GM19468 (cell line): ENCODE measurements around the gene RPH3AL.

Source experiments
- ATAC-seq: cut with Tn5 transposase; IDR thresholded peaks from one replicate; pipeline ENCODE4 v1.9.1; 2021; ENCODE audit warnings: mild to moderate bottlenecking, moderate library complexity, moderate number of reproducible peaks; ENCODE audit not compliant: unreplicated experiment; ENCODE audit errors: extremely low read depth

Gene RPH3AL

DNA sequence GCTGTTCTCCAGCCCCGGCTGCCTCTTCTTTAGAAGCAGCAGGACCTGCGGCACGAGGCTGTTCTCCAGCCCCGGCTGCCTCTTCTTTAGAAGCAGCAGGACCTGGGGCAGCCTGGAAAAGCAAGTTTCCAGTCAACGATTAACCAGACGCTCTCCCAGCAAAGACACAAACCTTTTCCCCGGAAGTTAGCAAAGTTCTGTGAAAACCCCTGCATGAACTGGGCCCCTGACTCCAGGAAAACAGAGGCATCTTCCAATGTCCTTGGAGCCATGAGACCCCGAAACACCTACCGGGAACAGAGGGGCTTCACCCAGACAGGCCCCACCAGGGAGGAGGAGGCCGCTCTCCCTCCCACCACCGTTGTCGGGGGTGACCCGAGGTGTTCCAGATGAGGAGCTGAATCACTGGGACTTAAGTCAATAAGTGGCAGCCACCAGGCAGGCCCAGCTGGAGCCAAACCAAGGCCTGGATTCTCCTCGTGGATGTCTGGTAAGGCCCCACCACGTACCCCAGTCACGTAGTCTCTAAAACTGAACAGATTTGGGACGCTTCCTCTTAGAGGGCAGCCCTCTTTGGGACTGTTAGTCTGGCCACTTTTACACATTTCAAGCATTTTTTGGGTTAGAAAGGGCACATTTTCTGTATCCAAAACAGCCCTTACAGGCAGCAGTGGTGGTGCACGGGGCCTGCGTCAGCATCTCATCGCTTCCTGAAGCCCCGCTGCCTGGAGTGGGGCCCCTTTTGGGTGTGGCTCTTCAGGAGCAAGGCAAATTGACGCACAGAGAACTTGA, at the start of gene RPH3AL:
Gene RPH3AL, minus strand, starts transcription at position 387 of the 792 bp plus-strand sequence. CDS start 25,264 bp downstream, outside the sequence.
- ATAC-seq: no peak

DNA sequence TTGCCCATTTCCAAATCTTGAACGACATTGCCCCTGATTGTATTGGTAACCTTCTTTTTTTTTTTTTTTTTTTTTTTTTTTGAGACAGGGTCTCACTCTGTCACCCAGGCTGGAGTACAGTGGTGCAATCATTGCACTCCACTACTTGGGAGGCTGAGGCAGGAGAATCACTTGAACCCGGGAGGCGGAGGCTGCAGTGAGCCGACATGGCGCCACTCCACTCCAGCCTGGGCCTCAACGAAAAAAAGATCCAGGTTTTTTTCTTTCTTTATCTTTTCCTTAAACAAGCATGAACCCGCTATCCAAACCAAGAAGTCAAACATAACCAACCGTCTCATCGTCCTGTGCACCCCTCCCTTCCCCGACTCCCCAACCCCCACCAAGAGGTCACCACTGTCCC, 47.6 kb upstream of the RPH3AL start:
- no peak for ATAC-seq

DNA sequence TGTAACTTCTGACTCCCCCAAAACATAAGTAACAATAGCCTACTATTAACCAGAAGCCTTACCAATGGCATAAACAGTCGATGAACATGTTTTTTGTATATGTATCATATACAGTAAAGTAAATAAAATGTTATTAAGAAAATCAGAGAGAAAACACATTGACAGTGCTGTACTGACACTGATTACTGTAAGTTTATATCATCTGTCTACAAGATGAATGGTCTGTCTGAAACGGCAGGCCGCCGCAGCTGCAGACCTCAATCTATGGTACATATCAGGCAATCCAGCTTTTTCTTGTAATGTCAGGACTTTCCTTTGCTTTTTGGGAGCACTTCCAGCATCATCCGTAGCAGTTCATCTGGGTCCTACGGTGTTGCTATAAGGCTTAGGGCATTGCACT, 44.2 kb upstream of the RPH3AL start:
- ATAC-seq: no peak

- ATAC-seq: no peak
Measured at GRCh38 chr17:395974-396373, 43.4 kb upstream of the RPH3AL start.

DNA sequence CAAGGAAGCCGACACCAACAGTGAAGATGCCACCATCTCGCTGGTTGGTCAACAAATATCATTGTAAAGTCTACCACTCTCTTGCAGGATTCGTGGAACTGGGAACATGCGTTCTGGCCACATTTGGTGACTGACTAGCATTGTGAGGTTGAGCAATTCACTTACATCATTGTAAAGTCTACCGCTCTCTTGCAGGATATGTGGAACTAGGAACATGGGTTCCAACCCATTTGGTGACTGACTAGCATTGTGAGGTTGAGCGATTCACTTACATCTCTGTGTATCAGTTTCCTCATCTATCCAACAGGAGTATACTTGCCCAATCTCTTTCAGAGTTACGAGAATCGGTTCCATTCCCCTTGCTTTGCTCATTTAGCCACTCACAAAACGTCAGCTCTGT, 42.6 kb upstream of the RPH3AL start:
- ATAC-seq: no peak

GRCh38 chr17:394718-395095, 42.1 kb upstream of the RPH3AL start:
- ATAC-seq: no peak

DNA sequence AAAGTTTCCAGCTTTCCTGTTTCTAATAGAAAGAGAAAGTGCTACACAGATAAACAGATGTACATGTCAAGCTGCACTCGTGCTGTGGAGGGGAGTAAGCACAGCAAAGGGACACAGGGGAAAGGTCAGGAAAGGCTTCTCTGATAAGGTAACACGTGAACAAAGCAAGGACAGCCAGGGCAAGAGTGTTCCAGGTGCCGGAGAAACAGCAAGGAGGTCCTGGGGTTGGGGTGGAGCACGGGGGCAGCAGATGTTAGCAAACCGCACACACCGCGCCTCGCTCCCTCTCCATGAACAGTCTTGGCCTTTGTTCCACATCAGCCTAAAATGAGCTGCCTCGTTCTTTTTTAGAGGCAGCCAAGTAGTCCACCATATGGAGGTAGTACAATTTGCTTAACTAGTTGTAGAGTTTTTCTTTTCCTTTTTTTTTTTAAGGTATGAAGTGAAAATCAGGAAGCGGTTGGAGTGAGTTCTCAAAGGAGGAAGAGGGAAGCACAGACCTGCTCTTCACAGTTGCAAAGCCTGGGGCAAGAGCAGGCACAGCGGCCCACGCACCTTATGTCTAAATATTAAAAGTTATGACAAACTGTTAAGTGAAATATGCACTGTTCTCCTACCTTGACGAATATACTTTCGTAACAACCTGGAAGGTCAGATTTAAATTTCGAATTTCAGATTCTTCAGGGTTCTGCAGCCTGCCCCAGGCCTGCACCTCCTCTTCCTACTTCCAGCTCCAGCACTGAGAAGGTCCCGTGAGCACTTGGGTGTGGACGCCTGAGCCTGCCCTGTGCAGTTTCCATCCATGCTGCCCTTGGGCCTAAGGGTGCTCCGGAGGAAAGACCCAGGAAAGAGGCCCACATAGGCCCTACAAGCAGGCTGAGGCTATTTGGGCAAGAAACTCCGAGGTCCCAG, 41.5 kb upstream of the RPH3AL start:
- ATAC-seq: no peak

GRCh38 chr17:391850-392249, 39.2 kb upstream of the RPH3AL start:
- no peak for ATAC-seq

- ATAC-seq: no peak
Measured at GRCh38 chr17:390025-390424, 37.4 kb upstream of the RPH3AL start.

DNA sequence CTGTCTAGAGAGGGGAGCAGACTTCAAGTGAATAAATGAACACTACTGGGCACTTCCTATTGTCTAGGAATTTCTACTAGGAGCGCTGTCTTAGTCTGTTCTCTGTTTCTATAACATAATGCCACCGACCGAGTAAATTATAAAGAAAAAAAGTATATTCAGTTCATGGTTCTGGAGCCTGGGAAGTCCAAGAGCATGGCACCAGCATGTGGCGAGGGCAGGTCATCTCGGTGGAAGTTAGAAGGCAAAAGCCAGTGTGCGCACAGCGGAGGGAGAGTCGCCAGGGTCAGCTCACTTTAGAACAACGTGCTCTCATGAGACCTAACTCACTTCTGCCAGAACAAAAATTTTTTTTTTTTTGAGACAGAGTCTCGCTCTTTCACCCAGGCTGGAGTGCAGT, 35.5 kb upstream of the RPH3AL start:
- ATAC-seq: no peak

DNA sequence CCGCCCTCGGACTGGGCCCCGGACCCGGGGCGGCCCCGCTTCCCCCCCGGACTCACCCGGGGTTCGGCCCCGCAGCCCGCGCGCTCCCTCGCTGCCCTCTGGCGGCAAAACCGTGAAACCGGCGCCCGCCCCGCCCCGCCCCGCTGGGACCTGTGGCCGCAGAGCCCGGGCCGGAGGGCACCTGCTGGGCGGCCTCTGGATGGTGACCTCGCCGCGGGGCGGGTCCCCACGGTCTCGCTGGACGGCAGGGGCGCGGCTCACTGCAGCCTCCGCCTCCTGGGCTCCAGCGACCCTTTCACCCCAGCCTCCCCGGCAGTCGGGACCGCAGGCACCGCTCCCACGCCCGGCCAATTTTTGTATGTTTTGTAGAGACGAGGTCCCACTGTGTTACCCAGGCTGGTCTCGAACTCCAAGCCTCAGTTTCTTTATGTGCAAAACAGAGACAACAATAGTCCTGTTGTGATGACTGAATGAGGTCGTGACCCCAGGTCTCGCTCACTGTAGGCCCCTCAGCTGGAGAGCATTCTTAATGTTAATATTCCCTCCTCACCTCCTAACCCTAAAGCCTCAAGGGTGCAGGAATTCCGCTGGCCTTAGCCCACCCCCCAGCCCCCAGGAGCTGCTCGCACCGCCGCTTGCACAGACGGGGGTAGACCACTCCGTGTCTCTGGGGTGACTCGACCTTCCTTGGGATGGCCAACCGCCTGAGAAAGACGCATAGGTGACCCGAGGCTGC, 33.7 kb upstream of the RPH3AL start:
- ATAC-seq: no peak

DNA sequence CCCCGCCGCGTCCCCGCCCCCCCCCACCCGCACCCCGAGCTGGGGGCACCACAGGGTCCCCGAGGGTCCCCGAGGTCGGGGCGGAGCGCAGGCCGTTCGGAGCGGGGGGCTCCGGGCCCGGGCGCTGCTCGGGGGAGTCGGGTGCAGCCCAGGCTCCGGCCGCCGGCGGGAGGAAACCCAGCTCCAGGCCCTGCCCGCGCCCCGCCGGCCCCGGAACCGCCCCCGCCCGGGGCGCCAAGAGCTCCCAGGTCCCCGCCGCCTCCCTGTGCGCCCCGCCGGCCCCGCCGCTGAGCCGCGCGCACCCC, 33.2 kb upstream of the RPH3AL start:
- ATAC-seq: no peak

DNA sequence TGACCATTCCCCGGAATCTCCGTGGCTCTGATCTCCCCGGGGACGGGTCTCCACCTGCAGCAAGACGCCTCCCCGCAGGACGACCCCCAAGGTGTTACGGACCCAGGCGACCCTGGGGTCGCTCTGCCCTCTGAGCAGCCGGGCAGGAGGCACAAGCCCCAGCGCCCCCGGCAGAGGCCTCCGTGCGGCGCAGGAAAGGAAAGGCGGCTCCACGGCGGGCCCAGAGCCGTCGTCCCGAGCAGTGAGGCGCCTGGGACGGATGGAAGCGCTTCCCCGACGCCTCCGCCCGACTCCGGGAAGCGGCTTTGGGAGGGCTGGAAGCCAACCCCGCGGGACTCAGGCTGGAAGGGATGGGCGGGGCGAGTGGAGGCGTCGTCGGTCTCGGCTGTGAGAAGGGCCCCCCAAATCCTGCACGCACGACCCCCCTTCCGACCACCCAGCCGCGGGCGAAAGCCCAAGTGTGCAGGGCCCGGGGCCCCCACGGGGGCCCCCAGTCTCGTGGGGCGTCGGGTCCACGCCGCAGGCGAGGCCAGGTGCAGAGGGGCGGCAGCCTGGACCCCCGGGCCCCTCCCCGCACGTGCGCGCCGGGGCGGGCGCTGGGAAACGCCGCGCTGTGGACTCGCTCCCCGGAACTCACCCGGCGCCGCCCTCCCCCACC, 32.7 kb upstream of the RPH3AL start:
- no peak for ATAC-seq

GRCh38 chr17:384622-385177, 32.1 kb upstream of the RPH3AL start:
- no peak for ATAC-seq

- ATAC-seq: no peak
Measured at GRCh38 chr17:383771-384621, 31.4 kb upstream of the RPH3AL start.

GRCh38 chr17:382644-383533, 30.3 kb upstream of the RPH3AL start:
- ATAC-seq: no peak

DNA sequence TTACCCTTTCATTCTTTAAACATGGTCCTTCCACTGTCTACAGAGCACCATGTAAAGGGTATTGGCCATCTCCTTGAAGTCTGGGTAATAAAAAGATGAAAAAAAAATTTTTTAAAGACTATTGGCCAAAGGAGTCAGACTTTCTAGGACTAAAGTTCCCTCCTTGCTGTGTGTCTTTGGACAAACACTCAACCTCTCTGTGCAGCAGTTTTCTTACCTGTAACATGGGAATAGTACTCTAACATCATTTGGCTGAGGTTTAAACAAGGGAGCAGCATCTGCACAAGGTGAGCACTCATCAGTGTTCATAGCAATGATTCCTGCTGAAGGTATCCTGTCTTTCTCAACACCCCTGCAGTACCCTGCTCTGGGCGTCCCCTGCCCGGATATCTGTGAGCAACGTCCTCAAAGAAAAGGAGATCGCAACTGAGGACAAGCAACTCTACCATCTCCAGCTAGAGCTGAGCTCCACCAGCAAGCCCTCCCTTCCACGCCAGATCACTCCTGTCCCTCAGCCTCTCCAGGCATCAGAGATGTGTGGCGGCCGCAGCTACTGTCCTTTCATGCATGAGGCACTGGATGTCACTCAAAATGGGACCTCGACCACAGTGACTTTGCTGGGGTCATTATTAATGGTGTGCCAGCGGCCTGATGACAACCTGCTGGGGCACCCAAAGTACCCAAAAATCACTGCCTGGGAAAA, 29.5 kb upstream of the RPH3AL start:
- ATAC-seq: no peak

- ATAC-seq: no peak
Measured at GRCh38 chr17:381516-381915, 28.9 kb upstream of the RPH3AL start.
